PC-3 (cell line): ENCODE data around the gene PTPRE. TPM values are rescaled to one million over a fixed set of nuclear protein-coding genes. Genes with fewer than 3 reads are reported as not detected.

Experiments used
- ATAC-seq: fragments of 200-7000 bp; cut with Tn5 transposase; 2 replicates; pipeline ENCODE4 v1.9.1; 2020; ENCODE audit warnings: mild to moderate bottlenecking, moderate library complexity
- BruUV-seq: library from RNA; stranded (reverse); fragments of 400-500 nt; replicated peaks from 2 replicates; lab custom pipeline; 2021; lab: Mats Ljungman, UMichigan
- CTCF ChIA-PET: fragments of 300-600 bp; sonication (Branson Sonifier 250); formaldehyde crosslinking; loops from one replicate; lab custom pipeline; 2022; ENCODE audit warnings: antibody characterized with exemption; lab: Charles Lee
- POLR2A ChIA-PET: fragments of 300-600 bp; sonication (Branson Sonifier 250); formaldehyde crosslinking; loops from one replicate; lab custom pipeline; 2022; ENCODE audit warnings: antibody characterized with exemption; ENCODE audit not compliant: unreplicated experiment; lab: Charles Lee
- DNase-seq: peaks from one replicate; pipeline ENCODE4 v3.0.0-alpha.2; 2015
- H2AFZ ChIP-seq: fragments of 300-600 bp; sonication (generic); 2 replicates; pipeline ENCODE4 v1.6.0; 2016; ENCODE audit warnings: antibody characterized with exemption, low read length
- H3F3A ChIP-seq: fragments of 300-600 bp; sonication (generic); one replicate; pipeline ENCODE4 v1.6.0; 2017; ENCODE audit warnings: antibody characterized with exemption, low read length, control low read depth, mild to moderate bottlenecking; ENCODE audit not compliant: unreplicated experiment
- H3K27ac ChIP-seq: fragments of 300-600 bp; sonication (generic); 2 replicates; pipeline ENCODE4 v1.5.1; 2016; ENCODE audit warnings: mild to moderate bottlenecking, low read length
- H3K27me3 ChIP-seq: fragments of 300-600 bp; sonication (generic); 2 replicates; pipeline ENCODE4 v1.6.1; 2016; ENCODE audit warnings: low read length, mixed read lengths
- H3K36me3 ChIP-seq: fragments of 300-600 bp; sonication (generic); 2 replicates; pipeline ENCODE4 v1.6.1; 2016; ENCODE audit warnings: low read depth, mixed run types, low read length, mixed read lengths
- H3K4me1 ChIP-seq: fragments of 300-600 bp; sonication (generic); 2 replicates; pipeline ENCODE4 v1.5.1; 2016; ENCODE audit warnings: low read length; ENCODE audit not compliant: insufficient read depth
- H3K4me2 ChIP-seq: fragments of 300-600 bp; sonication (generic); 2 replicates; pipeline ENCODE4 v1.6.0; 2016; ENCODE audit warnings: low read length
- H3K4me3 ChIP-seq: fragments of 300-600 bp; sonication (generic); 2 replicates; pipeline ENCODE4 v1.5.1; 2016; ENCODE audit warnings: mild to moderate bottlenecking, low read length, mixed read lengths
- H3K79me2 ChIP-seq: fragments of 300-600 bp; sonication (generic); 2 replicates; pipeline ENCODE4 v1.6.1; 2017; ENCODE audit warnings: low read length, mixed read lengths
- H3K9ac ChIP-seq: fragments of 300-600 bp; sonication (generic); 2 replicates; pipeline ENCODE4 v1.6.0; 2016; ENCODE audit warnings: mild to moderate bottlenecking, low read length
- H3K9me2 ChIP-seq: fragments of 300-600 bp; sonication (generic); replicated peaks from 2 replicates; pipeline ENCODE4 v1.6.1; 2016; ENCODE audit warnings: mixed run types, low read length, mixed read lengths
- H3K9me3 ChIP-seq: fragments of 300-600 bp; sonication (generic); 2 replicates; pipeline ENCODE4 v1.6.1; 2016; ENCODE audit warnings: low read length, mixed read lengths
- H4K20me1 ChIP-seq: fragments of 300-600 bp; sonication (generic); 2 replicates; pipeline ENCODE4 v1.6.1; 2016; ENCODE audit warnings: low read length, mixed read lengths
- EZH2 ChIP-seq: fragments of 300-600 bp; sonication (generic); IDR thresholded peaks from one replicate; pipeline ENCODE4 v1.6.1; 2017; ENCODE audit warnings: antibody characterized with exemption, mild to moderate bottlenecking, low read length; ENCODE audit not compliant: unreplicated experiment
- EZH2phosphoT487 ChIP-seq: fragments of 300-600 bp; sonication (generic); IDR thresholded peaks from 2 replicates; pipeline ENCODE4 v1.6.1; 2018; ENCODE audit warnings: mild to moderate bottlenecking, antibody characterized with exemption, low read length, borderline replicate concordance
- intact Hi-C: fragments of 100-400 bp; cut with micrococcal nuclease; formaldehyde crosslinking; loops from 2 replicates; pipeline ENCODE4 v1.9.0; 2023
- total RNA-seq: library from RNA; depleted of rRNA; stranded (reverse); fragments of >200 nt; gene quantifications from 2 replicates; pipeline ENCODE4 v1.2.3, GENCODE V29; 2014
- TF ChIP-seq, protein P1 (sequence below): fragments of 300-600 bp; sonication (generic); conservative IDR thresholded peaks from 2 replicates; pipeline ENCODE4 v1.5.1; 2017; ENCODE audit warnings: antibody characterized with exemption, low read depth, mild to moderate bottlenecking, low read length

Gene PTPRE
- total RNA-seq, 1 experiment from 2014 or later, result 3.1 TPM

DNA sequence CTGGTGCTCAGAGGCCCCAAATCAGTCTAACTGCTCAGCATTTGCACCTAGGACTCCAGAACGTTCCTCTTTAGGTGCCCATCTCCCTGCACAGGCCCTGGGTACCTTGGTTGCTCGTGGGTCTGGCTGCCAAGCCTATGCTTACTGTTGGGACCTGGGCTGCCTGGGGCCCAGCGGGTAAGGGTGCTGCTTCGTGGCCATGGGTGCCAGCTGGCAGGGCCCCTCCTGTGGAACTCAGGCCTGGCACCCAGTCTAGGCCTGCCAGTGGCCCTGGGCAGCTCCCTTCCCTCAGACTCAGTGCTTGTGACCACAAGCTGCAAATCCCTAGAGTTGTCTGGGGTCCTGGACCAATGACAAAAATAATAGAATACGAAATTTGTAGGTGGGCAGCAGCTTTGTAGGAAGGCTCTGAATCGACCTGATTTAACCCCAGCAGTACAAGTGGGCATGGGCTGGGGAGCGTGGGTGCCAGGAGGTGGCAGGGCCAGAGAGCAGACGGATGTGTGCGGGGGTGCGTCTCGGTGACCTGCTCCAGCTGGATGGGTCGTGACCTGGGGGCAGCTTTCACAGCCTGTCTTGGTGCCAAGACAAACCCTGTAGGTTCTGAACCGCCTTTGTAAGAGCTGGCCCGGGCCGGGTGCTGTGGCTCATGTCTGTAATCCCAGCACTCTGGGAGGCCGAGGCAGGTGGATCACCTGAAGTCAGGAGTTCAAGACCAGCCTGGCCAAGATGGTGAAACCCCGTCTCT is 149.6 kb downstream of the PTPRE start:
- DNase-seq (no peak), ATAC-seq (no peak)
- no peaks in the 10 kb centered on the region for H3K79me2 ChIP-seq
- BruUV-seq, result no TSS peak
- H3K27ac ChIP-seq, result no peak overlapping the region
- H3F3A ChIP-seq, result no peaks in the 10 kb centered on the region
- ChIA-PET POLR2A (no interaction called here), CTCF (no interaction called here)
- H3K9me2 ChIP-seq, result no peaks in the 10 kb centered on the region
- H2AFZ ChIP-seq, result no peak overlapping the region
- H4K20me1 ChIP-seq, result no peaks in the 10 kb centered on the region
- H3K4me1 ChIP-seq, result no peaks in the 10 kb centered on the region
- H3K4me3 ChIP-seq, result no peak overlapping the region
- H3K9me3 ChIP-seq, result no peaks in the 10 kb centered on the region
- no peak overlapping the region for H3K9ac ChIP-seq
- H3K4me2 ChIP-seq, result no peak overlapping the region
- no peaks in the 10 kb centered on the region for H3K27me3 ChIP-seq
- H3K36me3 ChIP-seq, result no peaks in the 10 kb centered on the region
- intact Hi-C loops, result no loop called here
- TF ChIP-seq EZH2phosphoT487 (no peak), EZH2 (no peak)
- TF ChIP-seq, protein P1, sequence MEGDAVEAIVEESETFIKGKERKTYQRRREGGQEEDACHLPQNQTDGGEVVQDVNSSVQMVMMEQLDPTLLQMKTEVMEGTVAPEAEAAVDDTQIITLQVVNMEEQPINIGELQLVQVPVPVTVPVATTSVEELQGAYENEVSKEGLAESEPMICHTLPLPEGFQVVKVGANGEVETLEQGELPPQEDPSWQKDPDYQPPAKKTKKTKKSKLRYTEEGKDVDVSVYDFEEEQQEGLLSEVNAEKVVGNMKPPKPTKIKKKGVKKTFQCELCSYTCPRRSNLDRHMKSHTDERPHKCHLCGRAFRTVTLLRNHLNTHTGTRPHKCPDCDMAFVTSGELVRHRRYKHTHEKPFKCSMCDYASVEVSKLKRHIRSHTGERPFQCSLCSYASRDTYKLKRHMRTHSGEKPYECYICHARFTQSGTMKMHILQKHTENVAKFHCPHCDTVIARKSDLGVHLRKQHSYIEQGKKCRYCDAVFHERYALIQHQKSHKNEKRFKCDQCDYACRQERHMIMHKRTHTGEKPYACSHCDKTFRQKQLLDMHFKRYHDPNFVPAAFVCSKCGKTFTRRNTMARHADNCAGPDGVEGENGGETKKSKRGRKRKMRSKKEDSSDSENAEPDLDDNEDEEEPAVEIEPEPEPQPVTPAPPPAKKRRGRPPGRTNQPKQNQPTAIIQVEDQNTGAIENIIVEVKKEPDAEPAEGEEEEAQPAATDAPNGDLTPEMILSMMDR, result no peak

DNA sequence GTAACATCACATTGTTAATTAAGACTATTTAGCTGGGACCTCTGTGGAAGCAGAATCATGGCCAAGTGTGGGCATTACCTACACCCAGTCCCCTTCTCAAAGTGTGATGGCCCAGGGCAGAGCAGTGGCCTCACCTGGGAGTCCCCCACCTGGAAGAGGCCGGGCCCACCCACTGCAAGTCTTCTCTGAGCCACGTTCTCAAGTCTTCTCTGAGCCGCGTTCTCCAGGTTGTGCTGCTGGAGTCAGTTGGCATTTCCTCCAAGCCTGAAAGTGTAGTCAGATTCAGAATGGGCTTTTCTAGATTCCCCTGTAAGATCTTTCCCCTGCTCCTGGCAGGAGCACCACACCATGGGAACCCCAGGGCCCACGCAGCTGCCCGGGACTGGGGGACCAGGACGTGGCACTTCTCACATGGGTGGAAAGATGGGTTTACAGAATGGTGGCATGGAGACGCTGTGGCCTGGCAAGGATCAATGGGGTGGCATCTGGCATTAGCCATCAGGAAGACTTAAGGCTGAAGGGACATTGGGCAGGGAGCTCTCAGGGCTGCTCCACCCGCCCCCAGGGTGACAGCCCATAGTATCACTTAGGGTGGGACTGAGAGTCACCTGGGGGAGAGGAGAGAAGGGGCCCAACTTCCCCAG is 151.3 kb downstream of the PTPRE start:
- TF ChIP-seq EZH2phosphoT487, result no peak
- Histone ChIP-seq H3K9ac (no peak overlapping the region), H3K79me2 (no peaks in the 10 kb centered on the region), H3K4me3 (no peak overlapping the region), H3F3A (no peaks in the 10 kb centered on the region), H3K4me2 (no peak overlapping the region), H3K36me3 (no peaks in the 10 kb centered on the region), H3K4me1 (no peaks in the 10 kb centered on the region), H4K20me1 (no peaks in the 10 kb centered on the region), H3K27me3 (no peaks in the 10 kb centered on the region), H3K9me3 (no peaks in the 10 kb centered on the region), H3K9me2 (no peaks in the 10 kb centered on the region), H3K27ac (no peak overlapping the region), H2AFZ (no peak overlapping the region)
- no TSS peak for BruUV-seq
- ChIA-PET POLR2A (no interaction called here), CTCF (no interaction called here)
- DNase-seq (no peak), ATAC-seq (no peak)
- intact Hi-C loops, result no loop called here

DNA sequence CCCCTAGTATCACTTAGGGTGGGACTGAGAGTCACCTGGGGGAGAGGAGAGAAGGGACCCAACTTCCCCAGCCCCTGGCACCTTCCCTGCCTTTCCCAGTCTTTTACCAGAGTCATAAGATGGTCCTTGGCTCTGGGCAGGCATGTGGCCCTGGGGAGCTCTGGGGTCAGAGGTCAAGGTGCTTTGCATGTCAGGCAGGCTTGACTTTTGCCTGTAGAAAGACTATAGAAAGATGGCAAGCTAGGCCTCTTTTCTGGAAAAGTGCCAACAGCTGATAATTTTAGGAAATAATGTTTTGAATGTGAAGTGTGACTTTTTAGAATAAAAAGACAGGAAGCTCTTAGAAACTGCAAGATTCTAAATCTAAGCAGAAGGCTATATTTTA is 151.8 kb downstream of the PTPRE start:
- Histone ChIP-seq H3K4me3 (no peak overlapping the region), H3K27me3 (no peaks in the 10 kb centered on the region), H3K9me2 (no peaks in the 10 kb centered on the region), H3K4me1 (no peaks in the 10 kb centered on the region), H3K9me3 (no peaks in the 10 kb centered on the region), H3F3A (no peaks in the 10 kb centered on the region), H2AFZ (no peak overlapping the region), H3K9ac (no peak overlapping the region), H3K4me2 (no peak overlapping the region), H3K36me3 (no peaks in the 10 kb centered on the region), H4K20me1 (no peaks in the 10 kb centered on the region), H3K79me2 (no peaks in the 10 kb centered on the region), H3K27ac (no peak overlapping the region)
- TF ChIP-seq, protein P1, result no peak
- TF ChIP-seq EZH2 (no peak), EZH2phosphoT487 (no peak)
- ChIA-PET POLR2A (no interaction called here), CTCF (no interaction called here)
- no TSS peak for BruUV-seq
- ATAC-seq (no peak), DNase-seq (no peak)
- intact Hi-C loops, result no loop called here
